Heart left ventricle (tissue), 16 donors: Measurements from ENCODE around the gene PPP1R14C. TPM values are rescaled to one million over a fixed set of nuclear protein-coding genes. Genes with fewer than 3 reads are reported as not detected.

ENCODE experiments used
- ATAC-seq, 4 donors: fragments of 200-7000 bp; cut with Tn5 transposase; one replicate each; pipeline ENCODE4 v1.9.1; 2020 to 2022; ENCODE audit warnings: moderate library complexity in 4 of 4, mild to moderate bottlenecking in 3 of 4, moderate number of reproducible peaks in 1 of 4
- DNase-seq, 5 donors: peaks; one replicate each; pipeline ENCODE4 v3.0.0-alpha.2; 2020
- H3K27ac ChIP-seq, 12 donors: fragments of 200-600 bp; sonication (generic) in 4 of 12; one replicate each; pipeline versions ENCODE4 v1.5.0 to v1.8.0; 2016 to 2022; ENCODE audit warnings: mild to moderate bottlenecking in 2 of 12
- H3K27me3 ChIP-seq, 9 donors: fragments of 200-600 bp; sonication (generic) in 2 of 9; one replicate each; pipeline versions ENCODE4 v1.5.1 to v1.8.0; 2016 to 2022; ENCODE audit warnings: mild to moderate bottlenecking in 3 of 9
- H3K36me3 ChIP-seq, 9 donors: fragments of 200-600 bp; sonication (generic) in 2 of 9; one replicate each; pipeline versions ENCODE4 v1.5.0 to v1.8.0; 2018 to 2022; ENCODE audit warnings: mild to moderate bottlenecking in 2 of 9
- H3K4me1 ChIP-seq, 12 donors: fragments of 200-600 bp; sonication (generic) in 4 of 12; one replicate each; pipeline versions ENCODE4 v1.5.0 to v1.8.0; 2016 to 2022; ENCODE audit warnings: mild to moderate bottlenecking in 3 of 12
- H3K4me3 ChIP-seq, 12 donors: fragments of 200-600 bp; sonication (generic) in 4 of 12; one replicate each; pipeline versions ENCODE4 v1.5.0 to v1.8.0; 2017 to 2022; ENCODE audit warnings: mild to moderate bottlenecking in 9 of 12, moderate library complexity in 4 of 12
- H3K9me3 ChIP-seq, 12 donors: fragments of 200-600 bp; sonication (generic) in 4 of 12; one replicate each; pipeline versions ENCODE4 v1.5.0 to v1.8.0; 2016 to 2022; ENCODE audit warnings: mild to moderate bottlenecking in 1 of 12
- CTCF ChIP-seq, 12 donors: fragments of 200-600 bp; sonication (generic) in 4 of 12; IDR thresholded peaks; one replicate each; pipeline versions ENCODE4 v1.5.0 to v1.8.0; 2018 to 2022; ENCODE audit warnings: antibody characterized with exemption in 12 of 12, mild to moderate bottlenecking in 5 of 12
- POLR2A ChIP-seq, 2 donors: fragments of 450-650 bp; IDR thresholded peaks; one replicate each; pipeline ENCODE4 v1.6.1; 2017; ENCODE audit warnings: antibody characterized with exemption in 2 of 2, mild to moderate bottlenecking in 2 of 2, moderate library complexity in 2 of 2
- WGBS, 4 donors: extraction: QIAGEN DNeasy Blood & Tissue Kit in 2 of 4; methylation state at CpG; one replicate each; pipeline versions ENCODE4 v1.1.5 to v1.1.7; 2013 to 2018; 5-methylcytosine and 5-hydroxymethylcytosine counted together
- intact Hi-C, 10 donors: fragments of 100-400 bp; cut with DNase I; formaldehyde crosslinking; loops; one replicate each; pipeline versions ENCODE4 v1.11.1 to v1.14.2; 2022
- polyA plus RNA-seq, 2 donors: library from polyadenylated mRNA; stranded (reverse); fragments of 200-250 nt; gene quantifications; one replicate each; pipeline ENCODE4 v1.2.3, GENCODE V29; 2013
- total RNA-seq, 9 donors: library from RNA; depleted of rRNA in 2 of 9; stranded (reverse); fragments of >200 nt in 2 of 9; fragmentation: NEBNext Ultra II Directional in 3 of 9; extraction: Animal tissue kit (Norgen Biotek cat#: 25700) in 3 of 9; gene quantifications; one replicate each; pipeline versions ENCODE4 v1.1.0 to v1.2.4, GENCODE V29; 2016 to 2023
- donor health status: ischemic (EF 13 %, LVEDD 7.1; RV severe dilation, severe dysfunction).
- donor health status: healthy with polysubstance abuse.
- donor health status: DM: no; HTN: yes; CAD: no.
- donor health status: DM: no; HTN: no; CAD: no.
- donor health status: ischemic (EF 25% LVEDD 6.9; RV normal size, moderate dysfunction).
- donor health status: ischemic (EF 25% LVEDD 5.7; RV mildly dilated, moderate dysfunction).
- donor health status: healthy.
- donor health status: DM: yes; HTN: yes; CAD: no.
- donor health status: ischemic (EF 35%, LVEDD 5.7; RV mildly dilated, moderate dysfunction).
- donor health status: nonischemic (EF 11% LVEDD 7.7; RV severe dilation, severe dysfunction).
- donor health status: DM: yes; HTN: yes; CAD: no.
- donor health status: PGD.
- donor health status: ischemic (EF 29% LVEDD 5.4; RV normal size, mild dysfunction).
- donor health status: nonischemic (EF 23%, LVEDD 6.1; RV moderate dilation, normal function).

The PPP1R14C gene
- total and polyA plus RNA-seq, 11 donors = 41.1 to 143 (median 75.7) TPM

GRCh38 chr6:150163970-150164369 is 21.1 kb downstream of the PPP1R14C start:
- Histone ChIP-seq H3K4me1 (peaks cover 0 to 16% (median 0%) of the 10 kb centered on the region in 12 donors), H3K27ac (no peak overlapping the region), H3K36me3 (no peaks in the 10 kb centered on the region), H3K4me3 (no peak overlapping the region), H3K9me3 (no peaks in the 10 kb centered on the region), H3K27me3 (no peaks in the 10 kb centered on the region)
- ATAC-seq (no peak), DNase-seq (no peak)
- WGBS, 4 donors = 93 to 96% (median 94%) methylated on average over 3 of the region's 3 CpGs
- intact Hi-C loops = no loop called here
- TF ChIP-seq POLR2A (IDR thresholded peaks at IDR 0.05) = no peak
- no peak for TF ChIP-seq CTCF (IDR thresholded peaks at IDR 0.05)

- ATAC-seq = no peak
- intact Hi-C loops = no loop called here
- Histone ChIP-seq H3K36me3 (no peaks in the 10 kb centered on the region), H3K9me3 (no peaks in the 10 kb centered on the region), H3K4me1 (peaks cover 0 to 16% (median 0%) of the 10 kb centered on the region in 12 donors), H3K27me3 (no peaks in the 10 kb centered on the region), H3K4me3 (no peak overlapping the region), H3K27ac (peak overlapping the region in 3 of 12 donors; percentile 10 to 22 (median 20))
- DNase-seq = no peak
- TF ChIP-seq CTCF (IDR thresholded peaks at IDR 0.05) (no peak), POLR2A (IDR thresholded peaks at IDR 0.05) (no peak)
Measured at GRCh38 chr6:150165020-150165702, 22.3 kb downstream of the PPP1R14C start.

DNA sequence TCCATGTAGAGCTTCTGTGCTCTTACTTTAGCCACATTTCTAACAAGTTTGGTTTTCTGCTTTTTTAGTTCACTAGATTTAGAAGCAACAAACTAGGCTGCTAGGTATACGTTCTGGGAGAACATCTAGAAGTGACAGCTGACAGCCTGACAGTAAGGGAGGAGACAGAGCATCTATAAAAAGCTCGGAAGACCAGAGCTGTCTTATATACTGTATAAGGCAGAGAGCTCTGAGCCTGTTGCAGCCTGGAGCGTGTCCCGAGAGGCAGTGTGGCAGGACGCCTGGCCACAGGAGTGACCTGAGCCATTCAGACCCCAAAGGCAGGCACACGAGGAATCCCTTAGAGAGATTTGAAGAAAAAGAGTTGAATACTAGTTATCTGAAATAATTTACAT is 24.6 kb downstream of the PPP1R14C start:
- Histone ChIP-seq H3K9me3 (no peaks in the 10 kb centered on the region), H3K36me3 (no peaks in the 10 kb centered on the region), H3K4me3 (no peak overlapping the region), H3K4me1 (peaks cover 0 to 17% (median 0%) of the 10 kb centered on the region in 12 donors), H3K27ac (peak overlapping the region in 10 of 12 donors; percentile 20 to 88 (median 72)), H3K27me3 (no peaks in the 10 kb centered on the region)
- intact Hi-C loops = no loop called here
- ATAC-seq (peak; percentile 94 to 96 (median 95)), DNase-seq (peak in 4 of 5 donors; percentile 51 to 69 (median 60))
- WGBS, 4 donors = 24 to 43% (median 36%) methylated on average over 6 of the region's 6 CpGs
- no peak for TF ChIP-seq CTCF (IDR thresholded peaks at IDR 0.05)
- TF ChIP-seq POLR2A (IDR thresholded peaks at IDR 0.05) = no peak

DNA sequence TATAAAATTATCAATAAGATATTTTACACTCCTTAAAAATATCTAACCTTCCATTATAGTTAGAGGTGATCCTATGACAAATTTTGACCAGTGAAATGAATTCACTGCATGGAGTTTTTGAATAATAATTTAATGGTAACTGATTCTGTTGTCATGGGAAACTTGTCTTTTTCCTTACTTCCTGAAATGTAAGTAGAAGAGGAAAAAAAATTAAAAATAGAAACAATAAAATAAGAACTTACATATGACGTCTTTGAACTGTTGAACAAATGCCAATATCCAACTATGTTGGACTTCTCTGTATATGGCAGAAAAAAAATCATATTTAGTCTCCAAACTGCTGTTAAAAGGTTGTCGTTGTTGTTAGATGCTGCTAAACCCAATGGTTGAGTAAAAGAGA is 26.3 kb downstream of the PPP1R14C start:
- no peak overlapping the region for H3K27ac ChIP-seq
- H3K9me3 ChIP-seq = no peaks in the 10 kb centered on the region
- intact Hi-C loops = no loop called here
- no peak for ATAC-seq
- 36 to 50% (median 37%) methylated on average over 2 of the region's 2 CpGs for WGBS, 4 donors
- no peak overlapping the region for H3K4me3 ChIP-seq
- peaks cover 0 to 21% (median 0%) of the 10 kb centered on the region in 12 donors for H3K4me1 ChIP-seq
- TF ChIP-seq CTCF (IDR thresholded peaks at IDR 0.05) (no peak), POLR2A (IDR thresholded peaks at IDR 0.05) (no peak)
- no peaks in the 10 kb centered on the region for H3K36me3 ChIP-seq
- H3K27me3 ChIP-seq = no peaks in the 10 kb centered on the region
- no peak for DNase-seq
